HepG2 (cell line): ENCODE results near the gene NKX2-2. TPM values are rescaled to one million over a fixed set of nuclear protein-coding genes. Genes with fewer than 3 reads are reported as not detected.
A peak's percentile ranks its signal among the peaks of the same experiment; 100 is the strongest.

ENCODE experiments used
- CEBPG ChIP-seq: IDR thresholded peaks from 2 replicates; pipeline ENCODE4 v1.6.1; 2016
- DR1 ChIP-seq: sonication (generic); formaldehyde crosslinking; IDR thresholded peaks from 2 replicates; pipeline ENCODE4 v1.8.0; 2021; ENCODE audit warnings: mild to moderate bottlenecking, missing genetic modification reagents, inconsistent platforms
- ERF ChIP-seq: IDR thresholded peaks from 2 replicates; pipeline ENCODE4 v1.6.1; 2018; ENCODE audit warnings: missing biosample characterization, missing genetic modification reagents
- FLYWCH1 ChIP-seq: sonication (generic); formaldehyde crosslinking; IDR thresholded peaks from 2 replicates; pipeline ENCODE4 v1.8.1; 2023; ENCODE audit warnings: mild to moderate bottlenecking, missing genetic modification reagents
- HOXA7 ChIP-seq: sonication (generic); formaldehyde crosslinking; IDR thresholded peaks from 2 replicates; pipeline ENCODE4 v1.8.1; 2022; ENCODE audit warnings: mild to moderate bottlenecking, missing genetic modification reagents, moderate library complexity
- STAG1 ChIP-seq: sonication (generic); formaldehyde crosslinking; IDR thresholded peaks from 2 replicates; pipeline ENCODE4 v1.4.0; 2020; ENCODE audit warnings: missing genetic modification reagents
- ZNF124 ChIP-seq: sonication (generic); formaldehyde crosslinking; IDR thresholded peaks from 2 replicates; pipeline ENCODE4 v1.4.0; 2020; ENCODE audit warnings: missing genetic modification reagents
- ZNF274 ChIP-seq: sonication (generic); formaldehyde crosslinking; IDR thresholded peaks from 2 replicates; pipeline ENCODE4 v1.5.1; 2020; ENCODE audit warnings: mild to moderate bottlenecking, missing genetic modification reagents
- ZNF30 ChIP-seq: sonication (generic); formaldehyde crosslinking; IDR thresholded peaks from 2 replicates; pipeline ENCODE4 v1.5.0; 2020; ENCODE audit warnings: mild to moderate bottlenecking, missing genetic modification reagents
- ZNF501 ChIP-seq: sonication (generic); formaldehyde crosslinking; IDR thresholded peaks from 2 replicates; pipeline ENCODE4 v1.5.1; 2020; ENCODE audit warnings: mild to moderate bottlenecking, moderate library complexity, missing genetic modification reagents
- ZNF616 ChIP-seq: sonication (generic); formaldehyde crosslinking; IDR thresholded peaks from 2 replicates; pipeline ENCODE4 v1.5.0; 2020; ENCODE audit warnings: low read depth, mild to moderate bottlenecking, missing genetic modification reagents
- ZSCAN21 ChIP-seq: sonication (generic); formaldehyde crosslinking; IDR thresholded peaks from 2 replicates; pipeline ENCODE4 v1.8.0; 2022; ENCODE audit warnings: mild to moderate bottlenecking, missing genetic modification reagents, moderate library complexity, borderline replicate concordance
- ZZZ3 ChIP-seq: sonication (generic); formaldehyde crosslinking; IDR thresholded peaks from 2 replicates; pipeline ENCODE4 v1.4.0; 2020; ENCODE audit warnings: missing genetic modification reagents, mild to moderate bottlenecking, borderline replicate concordance
- polyA plus RNA-seq, 8 experiments: library from polyadenylated mRNA; depleted of rRNA in 3 of 8; stranded (reverse) in 7 of 8; unstranded in 1 of 8; fragments of >200 nt; fragmentation: Illumina TruSeq in 4 of 8; extraction: Trizol in 4 of 8; gene quantifications; 2 replicates each; pipeline versions ENCODE4 v1.2.1 to v1.2.3, GENCODE V29; 2011 to 2016; ENCODE audit warnings: low read depth in 4 of 8, missing spikeins in 1 of 8, mixed read lengths in 1 of 8; ENCODE audit not compliant: insufficient read depth in 1 of 8
- total RNA-seq, 5 experiments: library from RNA; depleted of rRNA; stranded (reverse); fragments of >200 nt; fragmentation: Illumina TruSeq; extraction: Trizol; gene quantifications; 2 replicates each; pipeline ENCODE4 v1.2.3, GENCODE V29; 2016; ENCODE audit warnings: low read depth in 1 of 5
- TF ChIP-seq, protein P1 (sequence below): sonication (generic); formaldehyde crosslinking; IDR thresholded peaks from 2 replicates; pipeline ENCODE4 v1.8.0; 2022; ENCODE audit warnings: low read depth, missing genetic modification reagents
- TF ChIP-seq, protein P2 (sequence below): sonication (generic); formaldehyde crosslinking; IDR thresholded peaks from 2 replicates; pipeline ENCODE4 v1.4.0; 2020; ENCODE audit warnings: mild to moderate bottlenecking, low read depth, missing genetic modification reagents
- TF ChIP-seq, protein P3 (sequence below): fragments of 450-650 bp; IDR thresholded peaks from 2 replicates; pipeline ENCODE4 v1.6.1; 2017; ENCODE audit warnings: mild to moderate bottlenecking
- TF ChIP-seq, protein P4 (sequence below): sonication (generic); formaldehyde crosslinking; IDR thresholded peaks from 2 replicates; pipeline ENCODE4 v1.5.0; 2020; ENCODE audit warnings: missing genetic modification reagents, mild to moderate bottlenecking, borderline replicate concordance
- TF ChIP-seq, protein P5 (sequence below): IDR thresholded peaks from 2 replicates; pipeline ENCODE4 v1.6.1; 2016; ENCODE audit warnings: missing compliant biosample characterization, missing genetic modification reagents, borderline replicate concordance
- TF ChIP-seq, protein P6 (sequence below): IDR thresholded peaks from 2 replicates; pipeline ENCODE4 v1.6.1; 2018; ENCODE audit warnings: missing genetic modification reagents, mild to moderate bottlenecking, missing compliant biosample characterization

Gene NKX2-2
- total and polyA plus RNA-seq, 2 of the 13 experiments (the other 11 are each of a cell fraction or from before 2014, with no cell fraction given): not detected

DNA sequence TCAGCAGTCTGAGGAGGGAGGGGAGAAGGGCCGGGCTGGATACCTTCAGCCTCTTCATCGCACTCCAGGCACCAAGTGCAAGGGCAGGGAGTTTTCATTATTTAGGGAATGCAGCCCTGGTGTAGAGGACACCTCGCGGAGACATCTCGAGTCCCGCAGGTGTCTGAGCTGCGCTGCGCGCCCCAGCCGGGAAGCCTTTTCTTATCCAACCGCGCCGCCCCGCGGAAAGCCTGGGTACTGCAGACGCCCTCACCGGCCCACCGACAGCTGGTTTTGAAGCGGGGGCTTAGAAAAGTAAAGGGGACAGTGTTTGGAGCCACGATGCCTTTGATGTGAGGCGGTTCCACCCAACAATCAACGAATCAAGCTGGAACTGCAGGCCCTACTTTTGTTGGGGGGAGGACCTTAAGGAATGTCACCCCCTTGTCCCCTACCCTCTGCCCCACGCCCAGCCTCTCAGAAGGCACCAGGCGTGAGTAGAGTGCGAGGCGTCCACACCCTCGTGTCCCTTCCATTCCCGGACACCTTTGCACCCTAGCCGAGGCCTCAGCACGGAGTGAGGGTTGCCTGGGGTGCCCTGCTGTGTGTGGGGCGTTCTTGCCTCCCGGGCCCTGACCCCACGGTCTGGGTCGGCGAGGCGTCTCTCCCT is 8.6 kb downstream of the NKX2-2 start (continued):
- TF ChIP-seq, protein P1, sequence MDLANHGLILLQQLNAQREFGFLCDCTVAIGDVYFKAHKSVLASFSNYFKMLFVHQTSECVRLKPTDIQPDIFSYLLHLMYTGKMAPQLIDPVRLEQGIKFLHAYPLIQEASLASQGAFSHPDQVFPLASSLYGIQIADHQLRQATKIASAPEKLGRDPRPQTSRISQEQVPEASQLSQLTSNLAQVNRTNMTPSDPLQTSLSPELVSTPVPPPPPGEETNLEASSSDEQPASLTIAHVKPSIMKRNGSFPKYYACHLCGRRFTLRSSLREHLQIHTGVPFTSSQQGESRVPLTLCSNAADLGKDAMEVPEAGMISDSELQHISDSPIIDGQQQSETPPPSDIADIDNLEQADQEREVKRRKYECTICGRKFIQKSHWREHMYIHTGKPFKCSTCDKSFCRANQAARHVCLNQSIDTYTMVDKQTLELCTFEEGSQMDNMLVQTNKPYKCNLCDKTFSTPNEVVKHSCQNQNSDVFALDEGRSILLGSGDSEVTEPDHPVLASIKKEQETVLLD (CRISPR knock-in tag): no peak
- TF ChIP-seq CEBPG (CRISPR knock-in tag) (no peak), HOXA7 (CRISPR knock-in tag) (no peak), ZSCAN21 (CRISPR knock-in tag) (0 out of 2 replicates have a peak, but pooled peaks have one; percentile 9), ZNF274 (CRISPR knock-in tag) (peak; percentile 22; the same call in 1 of the 2 replicates), ZNF30 (CRISPR knock-in tag) (no peak), ERF (peak; percentile 80), ZZZ3 (no peak), DR1 (CRISPR knock-in tag) (no peak), FLYWCH1 (CRISPR knock-in tag) (no peak), ZNF124 (0 out of 2 replicates have a peak, but pooled peaks have one; percentile 38), ZNF501 (CRISPR knock-in tag) (peak; percentile 67; the same call in 1 of the 2 replicates), STAG1 (CRISPR knock-in tag) (peak; percentile 100), ZNF616 (CRISPR knock-in tag) (no peak)
- TF ChIP-seq, protein P2, sequence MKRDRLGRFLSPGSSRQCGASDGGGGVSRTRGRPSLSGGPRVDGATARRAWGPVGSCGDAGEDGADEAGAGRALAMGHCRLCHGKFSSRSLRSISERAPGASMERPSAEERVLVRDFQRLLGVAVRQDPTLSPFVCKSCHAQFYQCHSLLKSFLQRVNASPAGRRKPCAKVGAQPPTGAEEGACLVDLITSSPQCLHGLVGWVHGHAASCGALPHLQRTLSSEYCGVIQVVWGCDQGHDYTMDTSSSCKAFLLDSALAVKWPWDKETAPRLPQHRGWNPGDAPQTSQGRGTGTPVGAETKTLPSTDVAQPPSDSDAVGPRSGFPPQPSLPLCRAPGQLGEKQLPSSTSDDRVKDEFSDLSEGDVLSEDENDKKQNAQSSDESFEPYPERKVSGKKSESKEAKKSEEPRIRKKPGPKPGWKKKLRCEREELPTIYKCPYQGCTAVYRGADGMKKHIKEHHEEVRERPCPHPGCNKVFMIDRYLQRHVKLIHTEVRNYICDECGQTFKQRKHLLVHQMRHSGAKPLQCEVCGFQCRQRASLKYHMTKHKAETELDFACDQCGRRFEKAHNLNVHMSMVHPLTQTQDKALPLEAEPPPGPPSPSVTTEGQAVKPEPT (CRISPR knock-in tag): no peak
- TF ChIP-seq, protein P3, sequence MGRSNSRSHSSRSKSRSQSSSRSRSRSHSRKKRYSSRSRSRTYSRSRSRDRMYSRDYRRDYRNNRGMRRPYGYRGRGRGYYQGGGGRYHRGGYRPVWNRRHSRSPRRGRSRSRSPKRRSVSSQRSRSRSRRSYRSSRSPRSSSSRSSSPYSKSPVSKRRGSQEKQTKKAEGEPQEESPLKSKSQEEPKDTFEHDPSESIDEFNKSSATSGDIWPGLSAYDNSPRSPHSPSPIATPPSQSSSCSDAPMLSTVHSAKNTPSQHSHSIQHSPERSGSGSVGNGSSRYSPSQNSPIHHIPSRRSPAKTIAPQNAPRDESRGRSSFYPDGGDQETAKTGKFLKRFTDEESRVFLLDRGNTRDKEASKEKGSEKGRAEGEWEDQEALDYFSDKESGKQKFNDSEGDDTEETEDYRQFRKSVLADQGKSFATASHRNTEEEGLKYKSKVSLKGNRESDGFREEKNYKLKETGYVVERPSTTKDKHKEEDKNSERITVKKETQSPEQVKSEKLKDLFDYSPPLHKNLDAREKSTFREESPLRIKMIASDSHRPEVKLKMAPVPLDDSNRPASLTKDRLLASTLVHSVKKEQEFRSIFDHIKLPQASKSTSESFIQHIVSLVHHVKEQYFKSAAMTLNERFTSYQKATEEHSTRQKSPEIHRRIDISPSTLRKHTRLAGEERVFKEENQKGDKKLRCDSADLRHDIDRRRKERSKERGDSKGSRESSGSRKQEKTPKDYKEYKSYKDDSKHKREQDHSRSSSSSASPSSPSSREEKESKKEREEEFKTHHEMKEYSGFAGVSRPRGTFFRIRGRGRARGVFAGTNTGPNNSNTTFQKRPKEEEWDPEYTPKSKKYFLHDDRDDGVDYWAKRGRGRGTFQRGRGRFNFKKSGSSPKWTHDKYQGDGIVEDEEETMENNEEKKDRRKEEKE: no peak
- TF ChIP-seq, protein P4, sequence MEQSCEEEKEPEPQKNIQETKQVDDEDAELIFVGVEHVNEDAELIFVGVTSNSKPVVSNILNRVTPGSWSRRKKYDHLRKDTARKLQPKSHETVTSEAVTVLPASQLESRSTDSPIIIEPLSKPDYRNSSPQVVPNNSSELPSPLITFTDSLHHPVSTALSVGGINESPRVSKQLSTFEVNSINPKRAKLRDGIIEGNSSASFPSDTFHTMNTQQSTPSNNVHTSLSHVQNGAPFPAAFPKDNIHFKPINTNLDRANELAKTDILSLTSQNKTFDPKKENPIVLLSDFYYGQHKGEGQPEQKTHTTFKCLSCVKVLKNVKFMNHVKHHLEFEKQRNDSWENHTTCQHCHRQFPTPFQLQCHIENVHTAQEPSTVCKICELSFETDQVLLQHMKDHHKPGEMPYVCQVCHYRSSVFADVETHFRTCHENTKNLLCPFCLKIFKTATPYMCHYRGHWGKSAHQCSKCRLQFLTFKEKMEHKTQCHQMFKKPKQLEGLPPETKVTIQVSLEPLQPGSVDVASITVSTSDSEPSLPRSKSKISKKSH (CRISPR knock-in tag): peak; percentile 40; the same call in 1 of the 2 replicates
- TF ChIP-seq, protein P5, sequence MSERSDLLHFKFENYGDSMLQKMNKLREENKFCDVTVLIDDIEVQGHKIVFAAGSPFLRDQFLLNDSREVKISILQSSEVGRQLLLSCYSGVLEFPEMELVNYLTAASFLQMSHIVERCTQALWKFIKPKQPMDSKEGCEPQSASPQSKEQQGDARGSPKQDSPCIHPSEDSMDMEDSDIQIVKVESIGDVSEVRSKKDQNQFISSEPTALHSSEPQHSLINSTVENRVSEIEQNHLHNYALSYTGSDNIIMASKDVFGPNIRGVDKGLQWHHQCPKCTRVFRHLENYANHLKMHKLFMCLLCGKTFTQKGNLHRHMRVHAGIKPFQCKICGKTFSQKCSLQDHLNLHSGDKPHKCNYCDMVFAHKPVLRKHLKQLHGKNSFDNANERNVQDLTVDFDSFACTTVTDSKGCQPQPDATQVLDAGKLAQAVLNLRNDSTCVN (CRISPR knock-in tag): no peak; the same call in 1 of the 2 replicates
- TF ChIP-seq, protein P6, sequence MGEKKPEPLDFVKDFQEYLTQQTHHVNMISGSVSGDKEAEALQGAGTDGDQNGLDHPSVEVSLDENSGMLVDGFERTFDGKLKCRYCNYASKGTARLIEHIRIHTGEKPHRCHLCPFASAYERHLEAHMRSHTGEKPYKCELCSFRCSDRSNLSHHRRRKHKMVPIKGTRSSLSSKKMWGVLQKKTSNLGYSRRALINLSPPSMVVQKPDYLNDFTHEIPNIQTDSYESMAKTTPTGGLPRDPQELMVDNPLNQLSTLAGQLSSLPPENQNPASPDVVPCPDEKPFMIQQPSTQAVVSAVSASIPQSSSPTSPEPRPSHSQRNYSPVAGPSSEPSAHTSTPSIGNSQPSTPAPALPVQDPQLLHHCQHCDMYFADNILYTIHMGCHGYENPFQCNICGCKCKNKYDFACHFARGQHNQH (CRISPR knock-in tag): peak; percentile 32; the same call in 1 of the 2 replicates
